Nephron progenitor cell (in vitro differentiated cells): ENCODE results near the gene PUS10.

ENCODE experiments used
- DNase-seq: peaks from one replicate; pipeline ENCODE4 v3.0.0; 2021
- H3K27ac Mint-ChIP-seq: 2 replicates; pipeline ENCODE4 v1.8.0; 2021; ENCODE audit warnings: mild to moderate bottlenecking, moderate library complexity, mixed read lengths
- H3K27me3 Mint-ChIP-seq: 2 replicates; pipeline ENCODE4 v1.8.0; 2021; ENCODE audit warnings: mild to moderate bottlenecking, low read depth, mixed read lengths; ENCODE audit not compliant: poor library complexity
- H3K36me3 Mint-ChIP-seq: 2 replicates; pipeline ENCODE4 v1.8.0; 2021; ENCODE audit warnings: low read depth, mixed read lengths
- H3K4me1 Mint-ChIP-seq: 2 replicates; pipeline ENCODE4 v1.8.0; 2021; ENCODE audit warnings: mixed read lengths
- H3K4me3 Mint-ChIP-seq: 2 replicates; pipeline ENCODE4 v1.8.0; 2021; ENCODE audit warnings: mild to moderate bottlenecking, moderate library complexity, mixed read lengths
- H3K9me3 Mint-ChIP-seq: 2 replicates; pipeline ENCODE4 v1.8.0; 2021; ENCODE audit warnings: mild to moderate bottlenecking, moderate library complexity, mixed read lengths
- TF ChIP-seq, protein P1 (sequence below): fragments of 200-600 bp; sonication (generic); IDR thresholded peaks from 2 replicates; pipeline ENCODE4 v1.5.0; 2021; ENCODE audit warnings: antibody characterized with exemption

Gene PUS10

DNA sequence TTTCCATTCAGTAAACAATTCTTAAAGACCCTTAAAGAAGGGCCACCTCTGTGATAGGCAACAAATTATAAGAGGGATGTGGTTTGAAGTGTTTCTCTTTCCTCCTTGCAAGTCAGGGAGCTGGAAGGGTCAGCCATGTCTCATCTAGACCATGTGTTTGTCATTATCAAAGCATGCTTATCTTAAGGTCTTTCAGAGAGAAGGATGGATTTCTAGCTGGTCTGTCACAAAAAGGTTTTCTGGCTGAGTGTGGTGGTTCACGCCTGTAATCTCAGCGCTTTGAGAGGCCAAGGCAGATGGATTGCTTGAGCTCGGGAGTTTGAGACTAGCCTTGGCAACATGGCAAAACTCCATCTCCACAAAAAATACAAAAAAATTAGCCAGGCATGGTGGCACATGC lies 59.7 kb downstream of the PUS10 start:
- H3K9me3 Mint-ChIP-seq = no peaks in the 10 kb centered on the region
- peaks cover 6% of the 10 kb centered on the region for H3K36me3 Mint-ChIP-seq
- H3K4me3 Mint-ChIP-seq = no peak overlapping the region
- TF ChIP-seq, protein P1, sequence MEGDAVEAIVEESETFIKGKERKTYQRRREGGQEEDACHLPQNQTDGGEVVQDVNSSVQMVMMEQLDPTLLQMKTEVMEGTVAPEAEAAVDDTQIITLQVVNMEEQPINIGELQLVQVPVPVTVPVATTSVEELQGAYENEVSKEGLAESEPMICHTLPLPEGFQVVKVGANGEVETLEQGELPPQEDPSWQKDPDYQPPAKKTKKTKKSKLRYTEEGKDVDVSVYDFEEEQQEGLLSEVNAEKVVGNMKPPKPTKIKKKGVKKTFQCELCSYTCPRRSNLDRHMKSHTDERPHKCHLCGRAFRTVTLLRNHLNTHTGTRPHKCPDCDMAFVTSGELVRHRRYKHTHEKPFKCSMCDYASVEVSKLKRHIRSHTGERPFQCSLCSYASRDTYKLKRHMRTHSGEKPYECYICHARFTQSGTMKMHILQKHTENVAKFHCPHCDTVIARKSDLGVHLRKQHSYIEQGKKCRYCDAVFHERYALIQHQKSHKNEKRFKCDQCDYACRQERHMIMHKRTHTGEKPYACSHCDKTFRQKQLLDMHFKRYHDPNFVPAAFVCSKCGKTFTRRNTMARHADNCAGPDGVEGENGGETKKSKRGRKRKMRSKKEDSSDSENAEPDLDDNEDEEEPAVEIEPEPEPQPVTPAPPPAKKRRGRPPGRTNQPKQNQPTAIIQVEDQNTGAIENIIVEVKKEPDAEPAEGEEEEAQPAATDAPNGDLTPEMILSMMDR = no peak
- no peak for DNase-seq
- no peaks in the 10 kb centered on the region for H3K4me1 Mint-ChIP-seq
- no peak overlapping the region for H3K27ac Mint-ChIP-seq
- peaks cover 4% of the 10 kb centered on the region for H3K27me3 Mint-ChIP-seq

- Mint-ChIP-seq H3K4me1 (no peaks in the 10 kb centered on the region), H3K36me3 (peaks cover 13% of the 10 kb centered on the region), H3K27ac (no peak overlapping the region), H3K4me3 (no peak overlapping the region), H3K9me3 (no peaks in the 10 kb centered on the region), H3K27me3 (peaks cover 4% of the 10 kb centered on the region)
- TF ChIP-seq, protein P1 = no peak
- DNase-seq = no peak
Measured at GRCh38 chr2:60957643-60958042, 60.4 kb downstream of the PUS10 start.

DNA sequence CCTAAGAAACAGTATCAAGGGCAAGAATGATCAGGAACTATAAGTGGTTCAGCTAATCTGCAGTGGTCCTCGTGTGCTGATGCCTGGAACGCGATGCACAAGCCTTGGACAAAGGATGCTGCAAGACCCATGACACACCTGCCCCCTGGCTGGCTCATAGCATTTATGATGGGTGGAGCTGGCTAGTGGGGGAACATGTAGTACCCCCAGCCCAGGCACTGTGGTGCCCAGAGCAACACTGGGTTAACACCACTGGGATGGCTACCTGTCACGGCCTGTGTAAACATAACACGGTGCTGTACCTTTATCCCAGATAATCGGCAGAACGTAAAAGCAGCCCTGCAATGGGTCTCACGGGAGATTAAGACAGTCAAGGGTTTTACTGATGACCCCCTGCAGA lies 60.8 kb downstream of the PUS10 start:
- no peak overlapping the region for H3K27ac Mint-ChIP-seq
- peaks cover 4% of the 10 kb centered on the region for H3K27me3 Mint-ChIP-seq
- H3K4me1 Mint-ChIP-seq = no peaks in the 10 kb centered on the region
- H3K36me3 Mint-ChIP-seq = peaks cover 14% of the 10 kb centered on the region
- DNase-seq = no peak
- TF ChIP-seq, protein P1 = no peak
- H3K4me3 Mint-ChIP-seq = no peak overlapping the region
- H3K9me3 Mint-ChIP-seq = no peaks in the 10 kb centered on the region

DNA sequence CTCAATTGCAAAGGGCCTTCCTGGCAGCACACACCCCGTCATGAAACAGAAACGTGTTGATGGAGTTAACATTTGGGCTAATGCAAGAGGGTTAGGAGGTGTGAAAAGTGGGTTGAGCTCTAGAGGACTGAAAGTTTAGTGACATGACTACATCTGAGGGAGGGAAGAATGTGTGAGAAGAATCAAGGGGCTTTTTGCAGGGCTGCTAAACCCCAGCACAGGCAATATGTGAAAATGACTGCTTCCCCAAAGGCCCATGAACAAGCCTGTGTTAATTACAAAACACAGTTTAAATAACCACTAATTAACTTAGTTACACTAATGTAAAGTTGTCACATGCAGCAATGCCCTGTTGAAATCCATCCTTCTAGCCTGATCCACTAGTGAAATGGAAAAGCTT lies 63.9 kb downstream of the PUS10 start:
- peaks cover 34% of the 10 kb centered on the region for H3K36me3 Mint-ChIP-seq
- no peak overlapping the region for H3K4me3 Mint-ChIP-seq
- H3K27me3 Mint-ChIP-seq = no peaks in the 10 kb centered on the region
- TF ChIP-seq, protein P1 = no peak
- no peak for DNase-seq
- H3K27ac Mint-ChIP-seq = no peak overlapping the region
- no peaks in the 10 kb centered on the region for H3K4me1 Mint-ChIP-seq
- peaks cover 15% of the 10 kb centered on the region for H3K9me3 Mint-ChIP-seq

GRCh38 chr2:60948926-60949579 lies 69.0 kb downstream of the PUS10 start:
- Mint-ChIP-seq H3K27me3 (no peaks in the 10 kb centered on the region), H3K36me3 (peaks cover 56% of the 10 kb centered on the region), H3K9me3 (peaks cover 21% of the 10 kb centered on the region), H3K27ac (no peak overlapping the region), H3K4me1 (no peaks in the 10 kb centered on the region), H3K4me3 (no peak overlapping the region)
- TF ChIP-seq, protein P1 = no peak
- DNase-seq = no peak

GRCh38 chr2:60948161-60948560 lies 69.9 kb downstream of the PUS10 start:
- no peaks in the 10 kb centered on the region for H3K27me3 Mint-ChIP-seq
- H3K36me3 Mint-ChIP-seq = peaks cover 48% of the 10 kb centered on the region
- no peak for DNase-seq
- H3K4me3 Mint-ChIP-seq = no peak overlapping the region
- no peak overlapping the region for H3K27ac Mint-ChIP-seq
- H3K9me3 Mint-ChIP-seq = peaks cover 21% of the 10 kb centered on the region
- TF ChIP-seq, protein P1 = no peak
- H3K4me1 Mint-ChIP-seq = no peaks in the 10 kb centered on the region
